ENCODE measurements around the gene UNC5B. TPM values are rescaled to one million over a fixed set of nuclear protein-coding genes. Genes with fewer than 3 reads are reported as not detected.
A peak's percentile ranks its signal among the peaks of the same experiment; 100 is the strongest.

Gene UNC5B
- total RNA-seq, 1 donor from 2014 or later, result 37.0 TPM

GRCh38 chr10:71324743-71325142 is 112.4 kb downstream of the UNC5B start:
- no peak for ATAC-seq

- ATAC-seq, result no peak
Observed at GRCh38 chr10:71325267-71325666, 112.9 kb downstream of the UNC5B start.

- ATAC-seq, result no peak
Observed at GRCh38 chr10:71326464-71326881, 114.1 kb downstream of the UNC5B start.

GRCh38 chr10:71330789-71331404 is 118.5 kb downstream of the UNC5B start:
- no peak for ATAC-seq

- no peak for ATAC-seq
Observed at GRCh38 chr10:71331736-71332135, 119.4 kb downstream of the UNC5B start.

- ATAC-seq, result no peak
Observed at GRCh38 chr10:71332466-71332865, 120.1 kb downstream of the UNC5B start.

DNA sequence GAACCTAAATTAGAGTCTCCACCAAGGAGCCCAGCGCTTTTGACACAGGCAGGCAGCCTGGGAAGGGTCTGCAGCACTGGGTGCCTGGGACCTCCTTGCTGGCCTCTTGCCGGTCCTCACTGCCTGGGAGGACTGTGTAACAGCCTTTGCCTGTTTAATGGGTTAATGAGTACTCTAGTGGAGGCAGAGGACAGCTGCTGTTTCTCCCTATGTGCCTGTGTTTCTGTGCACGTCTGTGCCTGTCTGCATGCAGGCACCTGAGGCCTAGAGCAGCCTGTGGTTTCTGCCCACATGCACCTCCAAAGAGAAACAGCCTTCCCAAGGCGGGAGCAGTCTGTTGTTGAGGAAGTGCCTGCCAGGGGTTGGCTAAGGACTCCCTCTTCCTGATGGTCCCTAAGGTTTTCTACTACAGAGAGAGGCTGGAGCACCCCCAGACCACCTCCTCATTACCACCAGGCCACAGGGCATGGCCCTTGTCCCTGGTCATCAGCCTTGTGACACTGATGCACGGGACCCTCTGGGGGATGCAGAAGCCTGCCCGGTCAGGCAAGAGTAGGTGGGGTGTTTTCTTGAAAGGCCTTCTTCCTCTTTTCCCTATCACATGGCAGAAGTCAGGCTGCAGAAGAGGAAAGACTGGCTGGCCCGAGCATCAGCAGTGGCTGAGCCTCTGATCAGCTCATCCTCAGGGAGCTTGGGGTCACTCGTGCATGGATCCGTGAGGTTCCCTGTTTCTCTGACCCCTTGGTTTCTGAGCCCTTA is 120.9 kb downstream of the UNC5B start:
- no peak for ATAC-seq

DNA sequence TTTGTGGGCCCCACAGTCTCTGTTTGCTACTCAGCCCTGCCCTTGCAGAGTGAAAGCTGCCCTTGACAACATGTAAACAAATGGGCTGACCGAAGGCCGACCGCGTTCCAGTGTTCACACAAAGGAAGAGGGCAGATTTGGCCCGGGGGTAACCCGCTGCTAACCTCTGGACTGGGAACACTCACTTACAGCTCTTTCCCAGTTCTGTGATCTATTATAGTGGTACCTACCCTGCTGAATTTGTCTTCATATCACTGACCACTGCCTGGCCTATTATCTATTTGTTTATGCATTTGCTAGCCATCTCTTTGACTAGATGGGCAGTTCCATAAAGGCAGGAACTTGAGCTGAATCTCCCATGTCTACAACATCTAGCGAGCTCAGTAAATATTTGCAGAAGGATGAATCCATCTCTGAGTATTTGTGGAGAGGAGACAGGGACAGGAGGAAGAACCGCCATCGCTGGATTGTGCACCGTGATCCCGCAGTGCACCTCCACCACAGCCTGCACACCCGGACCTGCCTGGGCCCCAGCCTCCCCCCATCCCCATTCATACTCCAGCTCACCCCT is 121.9 kb downstream of the UNC5B start:
- no peak for ATAC-seq

DNA sequence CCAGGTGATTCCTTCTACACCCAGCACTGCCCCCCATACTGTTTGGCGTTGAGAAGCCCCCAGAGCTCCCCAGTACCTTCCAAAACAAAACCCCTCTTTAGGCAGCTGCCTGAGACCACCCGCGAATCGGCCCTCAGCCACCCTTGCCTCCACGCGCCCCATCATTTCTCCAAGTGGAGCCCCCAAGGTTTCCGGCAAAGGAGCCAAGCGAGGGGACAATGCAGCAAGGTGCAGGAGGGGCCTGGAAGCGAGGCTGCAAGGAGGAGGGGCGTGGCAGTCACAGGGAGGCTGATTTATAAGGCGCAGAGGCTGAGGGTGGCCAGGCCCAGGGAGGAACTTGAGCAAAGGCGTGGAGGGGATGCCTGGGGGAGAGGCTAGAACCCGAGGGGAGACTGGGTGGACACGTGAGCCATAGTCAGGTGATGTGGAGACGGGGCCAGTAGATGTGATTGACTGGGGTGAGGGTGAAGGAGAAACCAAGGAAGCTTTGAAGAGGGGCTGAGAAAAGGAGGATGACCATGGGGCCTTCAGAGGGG is 122.9 kb downstream of the UNC5B start:
- ATAC-seq, result no peak

DNA sequence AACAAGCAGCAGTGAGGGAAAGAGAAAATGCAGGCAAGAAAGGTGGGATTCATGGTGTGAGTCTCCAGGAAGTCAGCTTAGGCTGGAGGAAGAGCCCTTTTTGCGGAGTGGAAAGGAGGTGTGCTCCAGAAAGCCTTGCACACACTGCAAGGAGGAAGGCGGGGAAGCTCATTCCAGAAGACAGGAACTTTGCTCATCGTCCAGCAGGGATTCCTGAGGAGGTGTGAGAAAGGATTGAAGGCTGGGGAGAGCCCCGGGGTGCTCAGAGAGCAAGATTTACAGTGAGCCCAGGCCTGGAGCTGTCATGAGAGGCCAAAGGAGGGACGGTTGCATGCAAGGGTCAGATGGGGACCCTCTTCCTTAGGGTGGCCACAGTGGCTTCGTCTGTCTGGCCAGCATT is 124.3 kb downstream of the UNC5B start:
- no peak for ATAC-seq

- no peak for ATAC-seq
Observed at GRCh38 chr10:71337219-71337701, 124.9 kb downstream of the UNC5B start.

- ATAC-seq, result peak; percentile 6
Observed at GRCh38 chr10:71338728-71339495, 126.5 kb downstream of the UNC5B start.

GRCh38 chr10:71339796-71340589 is 127.6 kb downstream of the UNC5B start:
- peak; percentile 73 for ATAC-seq

GRCh38 chr10:71342573-71343391 is 130.4 kb downstream of the UNC5B start:
- ATAC-seq, result no peak

GRCh38 chr10:71343392-71343773 is 131.0 kb downstream of the UNC5B start:
- ATAC-seq, result no peak

DNA sequence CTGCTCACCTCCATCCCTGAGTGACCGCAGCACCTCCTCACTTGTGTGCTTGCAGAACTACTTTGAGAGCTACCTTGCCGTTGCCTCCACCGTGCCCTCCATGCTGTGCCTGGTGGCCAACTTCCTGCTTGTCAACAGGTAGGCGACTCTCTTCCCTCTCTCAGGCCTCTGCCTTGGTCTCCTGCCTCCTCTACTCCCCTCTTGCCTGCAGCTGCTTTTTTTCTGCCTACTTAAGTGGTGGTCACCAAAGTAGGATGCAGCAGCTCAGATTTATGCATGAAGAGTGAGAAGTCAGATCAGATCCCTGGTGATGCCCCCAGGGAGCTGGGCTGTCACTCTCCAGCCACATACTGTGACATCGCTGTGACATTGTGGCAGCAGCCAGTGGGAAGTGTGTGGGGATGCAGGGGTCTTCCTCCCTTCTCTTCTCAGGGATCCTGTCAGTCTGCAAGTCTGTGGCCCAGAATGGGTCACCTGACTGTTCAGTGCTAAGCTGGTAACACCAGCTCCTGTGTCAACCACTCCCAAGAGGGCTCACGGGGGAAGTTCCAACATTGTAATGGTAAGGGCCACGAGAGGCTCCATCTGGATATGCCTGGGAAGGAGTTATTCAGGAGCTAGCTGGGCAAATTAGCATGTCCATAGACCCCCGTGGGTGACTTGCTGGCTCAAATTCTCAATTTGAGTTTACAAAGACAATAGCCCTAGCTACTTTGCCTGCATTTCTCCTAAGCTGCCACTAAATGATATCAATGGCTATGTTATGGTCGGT is 132.0 kb downstream of the UNC5B start:
- ATAC-seq, result no peak

DNA sequence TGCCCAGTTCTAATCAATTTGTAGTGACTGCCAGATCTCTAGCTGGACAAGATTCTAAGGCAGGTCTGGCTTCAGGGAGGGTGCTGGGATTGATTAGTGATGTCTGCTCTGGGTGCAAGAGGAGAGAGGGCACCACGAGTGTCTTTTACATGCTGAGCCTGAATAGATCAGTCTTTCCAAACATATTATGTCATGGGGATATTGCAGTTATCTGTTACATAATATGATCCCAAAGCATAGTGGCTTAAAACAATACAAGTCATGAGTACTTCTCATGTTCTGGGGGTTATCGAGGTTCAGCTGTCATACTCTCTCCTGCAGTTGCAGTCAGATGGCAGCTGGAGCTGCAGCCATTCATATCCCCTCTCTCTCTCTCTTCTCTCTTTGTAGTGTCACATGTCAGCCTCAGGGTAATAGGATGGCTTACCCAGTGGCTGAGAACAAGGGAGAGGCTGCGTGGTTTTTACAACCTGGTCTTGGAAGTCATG is 132.7 kb downstream of the UNC5B start:
- ATAC-seq, result no peak

- ATAC-seq, result no peak
Observed at GRCh38 chr10:71345694-71346093, 133.3 kb downstream of the UNC5B start.

- ATAC-seq, result no peak
Observed at GRCh38 chr10:71346731-71347130, 134.4 kb downstream of the UNC5B start.
